GM18526 (cell line): Measurements from ENCODE around the gene UTS2R.

ENCODE experiments used
- POLR2A ChIP-seq: IDR thresholded peaks from 3 replicates; pipeline ENCODE4 v1.6.1; 2011; ENCODE audit not compliant: insufficient read length; ENCODE audit errors: extremely low read depth

The UTS2R gene

GRCh38 chr17:82331345-82331939 is 40.1 kb upstream of the UTS2R start:
- no peak for TF ChIP-seq POLR2A

GRCh38 chr17:82332669-82333278 is 38.8 kb upstream of the UTS2R start:
- TF ChIP-seq POLR2A = no peak

- no peak for TF ChIP-seq POLR2A
Measured at GRCh38 chr17:82333279-82334171, 38.0 kb upstream of the UTS2R start, which contains the start of gene SECTM1. Gene SECTM1 (minus strand): TSS chr17:82333766. CDS start chr17:82327240, 6,526 bp downstream.

DNA sequence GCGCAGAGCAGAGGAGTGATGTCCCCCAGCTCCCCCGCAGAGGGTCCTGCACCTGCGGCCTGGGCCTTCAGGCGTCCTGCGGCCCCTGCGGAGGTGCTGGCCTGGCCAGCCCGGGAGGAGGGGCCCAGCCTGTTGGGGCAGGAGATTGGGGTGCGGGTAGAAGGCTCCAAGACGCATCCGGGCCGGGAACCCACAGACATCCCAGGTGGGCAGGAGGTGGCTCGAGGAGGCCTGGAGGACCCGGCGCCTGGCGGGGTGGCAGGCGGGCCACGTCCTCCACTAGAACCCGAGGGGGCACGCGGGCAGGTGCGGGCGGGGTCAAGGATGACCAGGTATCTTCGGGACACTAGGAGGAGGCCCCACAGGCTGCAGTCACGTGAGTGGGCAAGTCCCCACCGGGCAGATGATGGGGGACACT is 37.4 kb upstream of the UTS2R start:
- no peak for TF ChIP-seq POLR2A

DNA sequence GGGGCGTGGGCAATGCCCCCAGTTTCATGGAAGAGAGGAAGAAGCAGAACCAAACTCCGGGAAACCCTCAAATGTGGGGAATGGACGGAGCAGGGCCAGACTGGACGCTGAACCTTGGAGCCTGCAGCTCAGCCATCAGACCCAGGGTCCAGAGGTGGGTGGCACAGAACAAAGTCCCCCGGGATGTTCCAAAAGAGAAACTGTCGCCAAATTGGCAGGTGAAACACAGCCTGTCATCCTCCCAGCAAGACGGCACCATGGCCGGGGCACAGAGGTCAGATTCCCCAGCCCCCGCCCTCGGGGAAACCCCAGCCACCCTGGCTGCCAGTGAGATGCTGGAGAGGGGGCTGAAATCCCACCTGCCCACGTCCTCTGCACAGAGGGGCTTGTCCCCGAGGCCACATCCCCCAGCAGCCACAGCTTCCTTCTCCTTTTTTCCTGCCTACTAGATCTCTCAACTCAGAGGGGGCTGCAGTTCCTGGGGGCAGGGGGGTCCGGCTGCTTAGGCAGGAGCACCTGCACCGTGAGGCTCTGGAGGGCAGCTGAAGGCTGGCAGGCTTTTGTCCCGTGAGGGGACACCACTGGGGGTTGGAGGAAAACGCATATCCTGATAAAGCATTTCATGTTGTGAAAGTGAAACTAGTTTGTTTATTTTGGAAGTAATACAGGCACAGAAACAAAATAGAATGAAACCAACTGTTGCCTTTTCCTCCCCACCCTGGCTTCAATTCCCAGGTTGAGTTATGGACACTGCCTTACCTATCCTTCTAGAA is 36.8 kb upstream of the UTS2R start:
- no peak for TF ChIP-seq POLR2A

GRCh38 chr17:82338858-82339633 is 32.5 kb upstream of the UTS2R start:
- no peak for TF ChIP-seq POLR2A

DNA sequence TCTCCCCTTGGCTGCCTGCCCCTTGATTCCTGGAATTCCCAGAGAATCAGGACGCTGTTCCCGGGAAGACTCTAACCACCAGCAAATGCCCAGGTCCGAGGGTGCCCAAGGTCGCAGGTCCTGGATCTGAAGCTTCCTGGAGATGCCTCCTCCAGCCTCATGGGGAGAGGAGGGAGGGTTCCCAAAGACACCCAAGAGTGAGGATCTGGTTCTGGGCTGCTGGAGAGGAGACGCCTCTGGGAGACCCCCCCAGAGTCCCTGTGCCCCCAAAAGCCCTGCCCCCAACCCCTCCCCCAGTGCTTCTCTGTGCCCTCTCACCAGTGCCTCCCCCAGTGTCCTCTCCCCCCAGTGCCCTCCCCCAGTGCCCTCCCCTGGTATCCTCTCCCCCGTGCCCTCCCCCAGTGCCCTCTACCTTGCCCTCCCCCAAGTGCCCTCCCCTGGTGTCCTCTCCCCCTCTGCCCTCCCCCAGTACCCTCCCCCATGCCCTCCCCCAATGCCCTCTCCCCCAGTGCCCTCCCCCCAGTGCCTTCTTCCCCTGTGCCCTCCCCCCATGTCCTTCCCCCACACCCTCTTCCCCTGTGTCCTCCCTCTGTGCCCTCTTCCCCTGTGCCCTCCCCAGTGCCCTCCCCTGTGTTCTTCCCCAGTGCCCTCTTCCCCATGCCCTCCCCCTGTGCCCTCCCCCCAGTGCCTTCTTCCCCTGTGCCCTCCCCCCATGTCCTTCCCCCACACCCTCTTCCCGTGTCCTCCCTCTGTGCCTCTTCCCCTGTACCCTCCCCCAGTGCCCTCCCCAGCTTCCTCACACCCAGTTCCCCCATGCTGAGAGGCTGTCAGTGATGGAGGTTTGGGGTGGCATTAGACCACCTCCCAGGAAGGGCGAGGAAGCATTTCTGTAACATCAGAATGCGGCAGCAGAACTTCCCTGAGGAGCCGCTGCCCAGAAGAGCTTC is 31.7 kb upstream of the UTS2R start:
- TF ChIP-seq POLR2A = no peak

DNA sequence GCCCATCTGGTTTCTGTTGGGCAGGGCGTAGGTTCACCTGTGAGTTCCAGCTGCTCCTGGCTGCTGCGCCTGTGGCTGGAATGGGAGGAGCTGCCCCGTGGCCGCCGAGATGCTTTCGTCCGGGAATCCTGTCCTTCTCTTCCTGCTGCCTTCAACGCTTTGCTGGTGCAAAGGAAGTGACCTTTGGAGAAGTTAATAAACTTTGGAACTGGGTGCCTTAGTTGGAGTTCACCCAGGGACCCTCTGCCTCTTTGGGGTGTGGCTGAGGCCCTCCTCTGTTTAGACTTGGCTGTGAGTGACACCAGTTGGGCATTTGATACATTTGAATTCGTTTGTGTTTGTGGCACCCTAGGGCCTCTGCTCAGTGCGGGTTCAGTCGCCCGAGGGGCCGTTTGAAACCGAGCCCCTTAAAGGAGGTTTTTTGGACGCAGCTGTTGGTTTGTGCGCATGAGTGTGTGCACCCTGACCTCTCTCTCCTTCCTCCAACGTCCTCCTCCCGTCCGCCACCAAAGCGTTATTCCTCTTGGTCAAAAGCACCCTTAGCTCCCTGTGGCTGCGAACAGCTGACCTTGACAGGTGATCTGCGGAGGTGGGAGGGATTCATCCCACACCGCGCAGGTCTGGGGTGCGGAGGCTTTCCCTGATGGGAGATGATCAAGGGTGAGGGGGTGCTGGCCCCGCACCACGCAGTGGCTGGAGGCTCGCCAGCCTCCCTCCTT is 29.0 kb upstream of the UTS2R start:
- no peak for TF ChIP-seq POLR2A

DNA sequence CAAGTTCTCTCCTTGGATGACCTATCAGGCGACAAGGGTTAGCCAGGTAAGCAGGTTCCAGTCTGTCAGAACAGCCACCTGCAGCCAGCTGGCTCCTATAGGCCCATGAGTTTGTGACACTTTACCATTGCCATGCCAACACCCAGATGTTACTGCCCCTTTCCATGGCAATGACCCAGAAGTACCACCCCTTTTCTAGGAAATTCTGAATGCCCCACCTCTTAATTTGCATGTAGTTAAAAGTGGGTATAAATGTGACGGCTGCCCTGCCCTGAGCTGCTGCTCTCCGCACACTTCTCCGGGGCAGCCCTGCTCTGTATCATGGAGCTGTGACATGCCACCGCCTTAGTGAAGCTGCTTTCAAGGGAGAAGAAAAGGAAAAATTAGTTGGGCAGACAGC is 28.0 kb upstream of the UTS2R start:
- no peak for TF ChIP-seq POLR2A

- TF ChIP-seq POLR2A = no peak
Measured at GRCh38 chr17:82344175-82344907, 27.2 kb upstream of the UTS2R start.

GRCh38 chr17:82345151-82345976 is 26.2 kb upstream of the UTS2R start:
- TF ChIP-seq POLR2A = no peak
